HG02763 (cell line): ENCODE measurements around the gene UGT1A9.

Source experiments
- ATAC-seq: cut with Tn5 transposase; IDR thresholded peaks from one replicate; pipeline ENCODE4 v1.9.1; 2021; ENCODE audit warnings: mild to moderate bottlenecking, moderate library complexity; ENCODE audit not compliant: unreplicated experiment

Gene UGT1A9

DNA sequence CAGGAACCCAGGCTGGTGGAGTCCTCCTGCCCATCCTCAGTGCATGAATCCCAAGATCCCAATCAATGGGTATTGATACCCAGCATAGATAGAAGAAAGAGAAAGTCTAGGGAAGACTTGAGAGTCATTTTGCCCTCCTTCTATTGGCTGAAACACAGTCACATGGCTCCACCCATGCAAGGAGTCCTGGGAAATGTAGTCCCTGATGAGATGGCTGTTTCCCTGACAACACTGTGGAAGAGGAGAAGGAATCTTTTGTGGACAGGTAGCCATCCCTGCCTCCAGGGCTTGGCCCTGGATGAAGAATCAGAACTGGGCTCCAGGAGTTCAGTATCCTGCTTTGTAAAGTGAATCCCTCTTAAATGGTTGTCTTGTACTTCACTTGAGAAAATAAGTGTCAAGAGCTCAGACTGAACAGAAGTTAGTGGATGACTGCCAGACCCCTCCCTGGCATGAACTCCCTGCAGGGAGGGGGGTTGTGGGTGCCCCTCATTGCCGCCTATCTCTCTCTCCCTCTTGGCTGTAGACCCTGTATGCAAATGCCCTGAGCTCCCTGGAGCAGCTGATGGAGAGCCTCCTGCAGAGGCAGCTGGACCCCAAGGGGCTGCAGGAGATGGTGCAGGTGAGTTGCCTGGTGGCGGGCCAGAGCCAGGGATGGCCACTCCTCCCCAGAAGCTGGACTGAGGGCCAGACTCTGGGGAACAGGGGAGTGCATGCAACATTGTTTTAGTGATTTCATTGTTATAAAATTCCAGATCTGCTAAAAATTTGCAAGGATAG is 142.5 kb downstream of the UGT1A9 start:
- ATAC-seq: no peak

DNA sequence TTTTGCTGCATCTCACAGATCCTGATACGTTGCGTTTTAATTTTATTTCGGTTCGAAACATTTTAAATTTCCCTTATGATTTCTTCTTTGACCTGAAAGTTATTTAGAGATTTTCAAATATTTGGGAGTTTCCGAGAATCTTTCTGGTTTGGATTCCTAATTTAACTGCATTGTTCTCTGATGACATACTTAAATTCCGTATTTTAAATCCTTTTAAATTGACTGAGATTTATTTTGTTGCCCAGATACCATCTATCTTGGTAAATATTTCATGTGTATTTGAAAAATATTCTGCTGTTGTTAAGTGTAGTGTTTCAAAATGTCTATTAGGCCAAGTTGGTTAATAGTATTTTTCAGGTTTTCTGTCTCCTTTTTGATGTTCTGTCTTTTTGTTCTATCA is 144.2 kb downstream of the UGT1A9 start:
- ATAC-seq: no peak

DNA sequence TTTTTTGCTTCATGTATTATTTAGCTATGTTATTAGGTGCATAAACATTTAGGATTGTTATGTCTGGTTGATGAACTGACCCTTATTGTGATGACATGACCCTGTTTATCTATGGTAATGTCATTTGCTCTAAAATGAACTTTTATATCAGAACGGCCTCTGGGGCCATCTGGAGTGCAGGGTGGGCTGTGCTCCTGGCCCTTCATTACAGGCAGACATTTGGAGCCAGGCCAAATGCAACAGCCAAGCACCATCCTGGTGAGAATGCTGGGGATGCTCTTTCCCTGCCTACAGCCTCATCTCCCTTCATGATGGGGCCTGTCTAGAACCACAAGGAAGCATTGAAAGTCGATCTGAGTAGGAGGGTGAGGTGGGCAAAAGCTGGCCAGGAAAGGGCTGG is 144.6 kb downstream of the UGT1A9 start:
- no peak for ATAC-seq

DNA sequence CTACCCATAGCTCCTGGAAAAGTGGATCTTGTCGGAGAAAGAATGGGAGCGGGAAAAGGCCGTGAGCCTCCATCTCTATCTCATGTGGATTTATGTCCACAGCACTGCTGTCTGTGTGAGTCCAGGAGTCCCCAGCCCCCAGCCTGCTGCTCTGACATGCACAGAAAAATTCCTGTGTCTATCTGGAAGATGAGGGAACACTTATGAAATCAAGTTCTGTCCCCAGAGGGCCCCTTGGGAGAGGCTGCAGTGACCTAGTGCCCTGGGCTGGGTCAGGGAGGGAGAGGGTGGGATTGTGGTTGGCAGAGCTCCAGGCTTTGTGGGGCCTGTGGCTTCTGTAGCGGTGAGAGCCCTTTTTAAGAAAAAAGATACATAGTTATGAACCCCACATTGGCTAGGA is 145.1 kb downstream of the UGT1A9 start:
- ATAC-seq: no peak

DNA sequence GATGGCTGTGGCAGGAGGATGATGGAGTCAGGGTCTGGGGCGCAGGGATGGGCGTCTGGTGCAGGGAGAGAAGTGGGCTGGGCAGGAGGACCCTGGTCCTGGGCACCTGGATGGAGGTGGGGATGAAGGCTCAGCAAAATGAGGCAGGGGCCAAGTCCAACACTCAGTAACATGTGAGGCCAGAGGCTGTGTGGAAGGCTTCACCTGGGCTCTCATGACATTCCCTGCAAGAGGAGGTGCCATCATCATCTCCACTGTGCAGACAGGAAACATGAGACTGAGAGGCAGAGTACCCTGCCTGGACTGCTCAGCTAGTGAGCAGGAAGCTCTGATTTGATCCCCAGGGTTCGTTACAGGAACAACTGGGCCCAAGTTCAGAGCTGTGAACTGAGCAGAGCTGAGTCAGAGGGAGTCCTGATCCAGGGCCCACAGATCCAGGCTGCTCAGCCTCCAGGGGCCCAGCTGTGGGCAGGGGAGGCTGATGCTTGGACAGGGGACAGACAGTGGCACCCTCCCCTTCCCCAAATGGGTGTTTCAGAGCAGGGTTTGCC is 145.7 kb downstream of the UGT1A9 start:
- ATAC-seq: no peak

DNA sequence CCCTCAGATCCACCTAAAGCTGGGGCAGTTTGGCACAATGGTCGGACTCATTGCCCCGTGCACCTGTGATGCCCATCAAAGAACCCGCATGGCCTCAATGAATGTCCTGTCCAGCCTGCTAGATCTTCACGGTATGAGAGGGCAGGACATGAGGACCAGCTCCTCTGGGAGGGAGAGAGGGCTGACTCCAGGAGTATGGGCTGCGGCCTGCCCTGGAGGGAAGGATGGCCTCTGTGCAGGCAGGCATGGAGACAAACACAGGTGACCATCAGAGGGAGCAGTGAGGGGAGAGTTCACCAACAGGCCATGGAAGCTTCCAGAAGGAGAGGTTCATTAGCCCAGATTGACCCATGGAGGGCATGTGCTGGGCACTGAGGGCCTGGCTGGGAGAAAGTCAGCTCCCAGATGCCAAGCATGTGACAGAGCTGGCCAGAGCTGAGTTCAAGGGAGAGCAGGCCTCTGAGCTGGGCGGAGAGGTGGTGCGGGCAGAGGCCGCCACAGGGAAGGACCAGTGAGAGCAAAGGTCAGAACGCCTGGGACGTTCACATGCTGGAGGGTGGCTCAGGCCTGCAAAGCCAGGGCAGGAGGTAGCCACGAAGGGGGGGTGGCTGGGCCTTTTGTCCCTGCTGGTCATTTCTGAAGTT is 146.4 kb downstream of the UGT1A9 start:
- ATAC-seq: no peak

DNA sequence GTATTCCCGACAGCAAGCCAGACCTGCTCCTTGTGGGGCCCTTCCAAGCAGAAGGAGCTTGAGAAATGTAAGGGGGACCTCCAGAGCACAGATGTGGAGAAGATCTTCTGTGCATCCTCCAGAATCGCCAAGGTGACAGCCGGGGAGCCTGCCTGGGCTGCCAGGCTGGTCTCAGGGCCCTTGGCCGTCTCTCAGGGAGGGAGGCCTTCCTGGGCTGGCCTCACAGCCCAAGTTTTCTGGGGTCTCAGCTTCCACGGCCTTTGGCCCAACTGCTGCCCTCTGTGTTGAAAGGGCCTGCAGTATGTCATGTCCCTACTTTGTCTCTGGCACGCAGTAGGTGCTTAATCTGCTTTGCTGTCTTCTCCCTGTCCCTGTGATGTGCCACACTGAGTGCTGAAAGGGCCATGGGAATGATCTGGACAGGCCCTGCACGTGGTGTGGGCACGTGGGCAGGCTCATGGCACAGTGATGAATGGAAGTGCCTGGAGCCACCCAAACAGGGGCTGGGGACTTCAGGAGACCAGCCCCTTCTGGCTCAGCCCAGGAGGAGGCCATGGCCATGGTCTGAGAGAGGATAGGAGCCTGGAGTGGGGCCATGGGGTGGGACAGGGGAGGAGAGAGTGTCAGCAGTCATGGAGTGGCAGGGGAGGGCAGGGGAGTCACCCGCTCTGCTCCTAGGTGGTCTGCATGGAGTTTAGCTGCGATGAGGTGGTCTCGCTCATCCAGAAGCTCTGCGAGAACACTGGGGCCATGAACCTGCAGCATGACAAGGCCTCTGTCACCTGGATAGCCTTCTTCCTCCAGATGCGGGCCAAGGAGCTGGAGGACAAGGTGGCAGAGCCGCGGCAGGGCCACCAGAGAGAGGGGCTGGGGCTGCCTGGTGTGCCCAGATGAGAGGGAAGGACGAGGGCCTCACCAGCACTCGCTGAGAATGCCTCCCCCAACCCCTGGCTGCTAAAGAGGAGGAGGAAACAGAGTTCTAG is 147.2 kb downstream of the UGT1A9 start:
- no peak for ATAC-seq

DNA sequence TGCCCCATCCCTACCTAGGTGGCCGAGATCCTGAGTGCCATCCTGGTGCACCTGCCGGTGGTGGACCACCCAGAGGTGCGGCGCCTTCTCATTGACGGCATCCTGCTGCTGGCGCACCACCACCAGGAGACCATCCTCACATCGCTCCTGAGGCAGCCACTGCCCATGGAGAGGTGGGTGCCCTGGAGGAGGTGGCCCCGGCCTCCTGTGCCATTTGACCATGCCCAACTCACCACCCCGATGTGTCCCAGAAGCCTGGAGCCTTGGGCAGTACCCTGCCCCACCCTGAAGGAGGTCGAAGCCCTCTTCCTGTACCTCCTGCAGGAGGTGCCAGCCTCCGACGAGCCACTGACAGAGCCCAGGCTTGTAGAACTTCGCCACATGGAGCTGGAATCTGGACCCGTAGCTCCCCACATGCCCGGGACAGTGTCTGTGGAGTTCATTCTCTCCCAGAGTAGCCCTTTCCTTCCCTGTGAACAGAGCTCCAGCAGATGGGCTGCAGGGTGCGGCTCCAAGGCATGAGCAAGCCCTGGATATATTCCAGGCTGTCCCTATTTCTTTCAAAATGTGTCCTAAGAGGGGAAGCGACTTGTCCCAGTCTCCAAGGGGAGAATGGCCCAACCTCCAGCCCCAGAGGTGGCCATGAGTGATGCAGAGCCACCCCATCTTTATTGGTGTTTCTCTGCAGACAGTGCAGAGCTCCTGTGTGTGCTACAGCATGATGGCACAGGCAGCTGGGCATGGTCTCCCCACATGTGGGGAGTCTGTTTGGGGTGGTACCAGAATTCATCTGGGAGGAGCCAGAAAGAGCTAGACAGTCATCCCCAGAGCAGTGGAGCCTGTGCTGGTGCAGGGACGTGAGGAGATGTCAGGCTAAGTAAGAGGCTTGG is 148.4 kb downstream of the UGT1A9 start:
- ATAC-seq: no peak

DNA sequence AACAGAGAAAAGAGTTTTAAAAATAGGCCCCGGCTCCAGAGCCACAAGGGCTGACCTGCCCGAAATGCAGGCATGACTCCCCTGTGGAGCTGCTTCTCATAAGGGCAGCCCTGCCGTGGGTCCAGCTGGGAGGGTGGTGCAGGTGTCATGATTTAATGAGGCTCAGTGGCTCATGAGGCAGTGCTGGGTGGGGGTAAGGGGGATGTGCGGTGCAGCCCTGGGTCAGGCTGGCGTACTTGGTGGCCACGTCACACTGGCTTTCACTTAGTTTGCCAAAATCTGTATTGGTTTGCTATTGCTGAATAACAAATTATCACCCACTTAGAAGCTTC is 149.0 kb downstream of the UGT1A9 start:
- ATAC-seq: no peak

DNA sequence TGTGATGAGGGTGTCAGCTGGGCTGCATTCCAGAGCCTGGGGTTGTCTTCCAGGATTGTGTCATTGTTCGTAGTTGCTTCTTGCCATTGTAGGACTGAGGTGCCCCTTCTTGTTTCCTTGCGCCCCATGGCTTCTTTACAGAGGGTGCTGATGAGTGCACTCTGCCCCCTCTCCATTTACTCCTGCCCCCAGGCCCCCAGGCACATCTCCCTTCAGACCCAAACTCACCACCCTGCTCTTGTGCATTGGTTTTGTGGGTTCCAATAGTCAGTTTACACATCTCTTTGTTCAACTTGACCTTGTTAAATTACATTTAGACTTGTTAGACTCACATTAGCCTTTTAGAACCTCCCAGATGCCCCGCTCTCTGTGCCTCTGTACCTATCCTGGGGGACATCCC is 149.5 kb downstream of the UGT1A9 start:
- ATAC-seq: no peak

DNA sequence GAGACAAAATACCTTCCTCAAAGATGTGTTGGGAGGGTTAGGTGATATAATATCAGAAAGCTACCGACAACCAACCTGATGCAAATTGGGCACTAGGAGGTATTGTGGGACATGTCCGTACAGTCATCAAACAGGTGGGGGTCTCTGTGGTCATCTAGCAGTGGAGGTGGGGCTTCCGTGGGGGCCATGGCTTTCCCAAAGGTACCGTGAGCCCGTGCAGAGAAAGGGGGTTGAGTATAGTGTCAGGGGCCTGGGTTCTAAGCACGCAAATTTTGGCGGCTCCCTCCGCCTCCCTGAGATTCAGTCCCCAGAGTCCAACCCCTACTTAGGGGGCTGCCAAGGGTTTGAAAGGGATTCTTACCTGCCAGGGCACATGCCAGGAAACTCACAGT is 150.0 kb downstream of the UGT1A9 start:
- no peak for ATAC-seq

DNA sequence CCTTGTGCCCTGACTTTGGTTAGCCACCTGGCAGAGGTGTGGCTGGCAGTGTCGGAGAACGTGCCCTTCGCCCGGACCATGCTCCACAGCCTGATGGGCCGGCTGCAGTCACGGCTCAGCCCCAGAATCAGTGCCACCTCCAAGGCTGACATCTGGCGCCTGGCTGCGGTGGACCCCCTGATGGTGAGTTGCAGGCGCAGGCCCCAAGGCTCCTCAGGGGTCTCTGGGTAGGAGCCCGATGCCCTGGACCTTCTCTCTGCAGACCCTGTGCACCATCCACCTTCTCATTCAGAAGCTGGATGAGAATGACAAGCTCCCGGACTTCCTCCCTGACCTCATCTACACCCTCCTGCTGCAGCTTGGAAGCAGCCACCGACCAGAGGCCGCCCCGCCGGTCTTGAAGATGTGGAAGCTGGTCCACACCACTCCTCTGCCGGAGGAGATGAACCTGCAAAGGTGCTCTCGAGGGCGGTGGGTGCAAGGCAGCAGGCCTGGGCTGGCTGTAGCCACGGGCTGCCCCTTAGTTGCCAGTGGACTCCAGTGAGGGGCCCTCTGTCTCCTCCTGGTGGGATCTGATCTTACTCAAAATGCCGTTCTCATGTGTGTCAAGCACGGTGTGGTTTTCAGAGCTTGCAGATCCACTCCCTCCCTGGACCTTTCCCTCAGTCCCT is 150.5 kb downstream of the UGT1A9 start:
- no peak for ATAC-seq
